HepG2 (cell line): Measurements from ENCODE around the gene LPXN. TPM values are rescaled to one million over a fixed set of nuclear protein-coding genes. Genes with fewer than 3 reads are reported as not detected.

ENCODE experiments used
- ATAC-seq: fragments of 200-7000 bp; cut with Tn5 transposase; 3 replicates; pipeline ENCODE4 v1.9.1; 2020; ENCODE audit warnings: mild to moderate bottlenecking, moderate library complexity
- BruUV-seq: library from RNA; stranded (reverse); fragments of 400-500 nt; replicated peaks from 2 replicates; lab custom pipeline; 2021; lab: Mats Ljungman, UMichigan
- CTCF ChIA-PET: fragments of 300-600 bp; formaldehyde crosslinking; extraction: SDS; loops from one replicate; lab custom pipeline; 2021; ENCODE audit warnings: low total read pairs, inconsistent platforms, low intra/inter-chr PET ratio; lab: Yijun Ruan, JAX
- POLR2A ChIA-PET: fragments of 350-600 bp; sonication (Branson Sonifier 250); formaldehyde crosslinking; loops from one replicate; lab custom pipeline; 2020; ENCODE audit warnings: antibody characterized with exemption, inconsistent platforms; lab: Yijun Ruan, JAX
- DNase-seq: peaks from one replicate; pipeline ENCODE4 v3.0.0-alpha.2; 2015; ENCODE audit warnings: low spot score
- FAIRE-seq: peaks from 3 replicates; lab custom pipeline; 2011; peaks lifted over from hg19 to GRCh38; lab: Jason Lieb, UNC
- H2AFZ ChIP-seq: one replicate; pipeline ENCODE4 v1.6.1; 2011; ENCODE audit warnings: low read length, inconsistent platforms
- H3K27ac ChIP-seq: fragments of 300-600 bp; 3 replicates; pipeline ENCODE4 v1.8.0; 2011; ENCODE audit warnings: mixed run types, mild to moderate bottlenecking, mixed read lengths, low read length, inconsistent platforms; ENCODE audit not compliant: insufficient read depth; ENCODE audit errors: extremely low read length
- H3K27me3 ChIP-seq, 2 experiments: fragments of 200-600 bp in 1 of 2; 2 replicates in 1 of 2; 3 replicates in 1 of 2; pipeline versions ENCODE4 v1.6.0 to v1.8.0; 2011; ENCODE audit warnings: low read length in 2 of 2, mild to moderate bottlenecking in 2 of 2, moderate library complexity in 2 of 2, inconsistent platforms in 1 of 2; ENCODE audit not compliant: insufficient read depth in 2 of 2, control insufficient read depth in 1 of 2
- H3K36me3 ChIP-seq, 2 experiments: fragments of 200-600 bp in 1 of 2; replicated peaks in 1 of 2; 2 replicates in 1 of 2; 3 replicates in 1 of 2; pipeline versions ENCODE4 v1.5.1 to v1.8.0; 2011; ENCODE audit warnings: low read length in 2 of 2, inconsistent platforms in 1 of 2; ENCODE audit not compliant: insufficient read depth in 2 of 2, control insufficient read depth in 1 of 2
- H3K4me1 ChIP-seq: 2 replicates; pipeline ENCODE4 v1.5.1; 2012; ENCODE audit warnings: low read length, inconsistent platforms; ENCODE audit not compliant: insufficient read depth
- H3K4me2 ChIP-seq: 2 replicates; pipeline ENCODE4 v1.6.0; 2011; ENCODE audit warnings: low read depth, low read length, inconsistent platforms
- H3K4me3 ChIP-seq, 3 experiments: fragments of 200-600 bp in 1 of 3; sonication (generic), shearing (Covaris generic) in 1 of 3; replicated peaks in 1 of 3; 2 replicates each; pipeline ENCODE4 v1.5.1; 2011 to 2016; ENCODE audit warnings: low read length in 3 of 3, inconsistent platforms in 2 of 3, low read depth in 2 of 3, mild to moderate bottlenecking in 2 of 3, control low read depth in 1 of 3, mixed read lengths in 1 of 3; ENCODE audit not compliant: insufficient read depth in 1 of 3
- H3K79me2 ChIP-seq: one replicate; pipeline ENCODE4 v1.6.1; 2011; ENCODE audit warnings: low read length, inconsistent platforms; ENCODE audit not compliant: insufficient read depth
- H3K9ac ChIP-seq: 2 replicates; pipeline ENCODE4 v1.6.0; 2011; ENCODE audit warnings: mild to moderate bottlenecking, low read depth, low read length, inconsistent platforms; ENCODE audit not compliant: insufficient read depth
- H3K9me3 ChIP-seq: 2 replicates; pipeline ENCODE4 v1.5.1; 2012; ENCODE audit warnings: mild to moderate bottlenecking, low read length
- H4K20me1 ChIP-seq: 2 replicates; pipeline ENCODE4 v1.6.0; 2011; ENCODE audit warnings: inconsistent platforms, mild to moderate bottlenecking, low read length, moderate library complexity; ENCODE audit not compliant: insufficient read depth
- ARID5B ChIP-seq: IDR thresholded peaks from 2 replicates; pipeline ENCODE4 v1.4.0; 2020; ENCODE audit warnings: mild to moderate bottlenecking, missing genetic modification reagents
- ATF3 ChIP-seq: sonication (generic); formaldehyde crosslinking; IDR thresholded peaks from 2 replicates; pipeline ENCODE4 v1.4.0; 2020; ENCODE audit warnings: missing genetic modification reagents
- GLI4 ChIP-seq: sonication (generic); formaldehyde crosslinking; IDR thresholded peaks from 2 replicates; pipeline ENCODE4 v1.5.1; 2020; ENCODE audit warnings: missing genetic modification reagents, mild to moderate bottlenecking, moderate library complexity, borderline replicate concordance
- HNF4G ChIP-seq, 2 experiments: sonication (generic) in 1 of 2; formaldehyde crosslinking in 1 of 2; IDR thresholded peaks; 2 replicates each; pipeline versions ENCODE4 v1.4.0 to v1.6.1; 2011 to 2020; ENCODE audit warnings: borderline replicate concordance in 2 of 2, low read depth in 2 of 2, mild to moderate bottlenecking in 2 of 2, low read length in 1 of 2, missing genetic modification reagents in 1 of 2, moderate library complexity in 1 of 2
- KMT2B ChIP-seq: IDR thresholded peaks from 2 replicates; pipeline ENCODE4 v1.6.1; 2016; ENCODE audit warnings: missing genetic modification reagents, missing compliant biosample characterization
- NFKBIZ ChIP-seq: IDR thresholded peaks from 2 replicates; pipeline ENCODE4 v1.6.1; 2018; ENCODE audit warnings: missing genetic modification reagents, missing compliant biosample characterization
- SALL1 ChIP-seq: sonication (generic); formaldehyde crosslinking; IDR thresholded peaks from 2 replicates; pipeline ENCODE4 v1.8.0; 2022; ENCODE audit warnings: mild to moderate bottlenecking, missing genetic modification reagents
- TBX3 ChIP-seq: fragments of 450-650 bp; IDR thresholded peaks from 2 replicates; pipeline ENCODE4 v1.6.1; 2017; ENCODE audit warnings: antibody characterized with exemption, mild to moderate bottlenecking, inconsistent platforms, borderline replicate concordance
- ZNF350 ChIP-seq: sonication (generic); formaldehyde crosslinking; IDR thresholded peaks from 2 replicates; pipeline ENCODE4 v1.4.0; 2020; ENCODE audit warnings: mild to moderate bottlenecking, low read depth, missing genetic modification reagents, borderline replicate concordance
- ZNF616 ChIP-seq: sonication (generic); formaldehyde crosslinking; IDR thresholded peaks from 2 replicates; pipeline ENCODE4 v1.5.0; 2020; ENCODE audit warnings: low read depth, mild to moderate bottlenecking, missing genetic modification reagents
- ZNF703 ChIP-seq: sonication (generic); formaldehyde crosslinking; IDR thresholded peaks from 2 replicates; pipeline ENCODE4 v1.5.1; 2020; ENCODE audit warnings: missing genetic modification reagents, mild to moderate bottlenecking, moderate library complexity, borderline replicate concordance
- WGBS: methylation state at CpG from one replicate; pipeline ENCODE4 v1.1.6; 2017; ENCODE audit warnings: low lambda C conversion rate; 5-methylcytosine and 5-hydroxymethylcytosine counted together
- in situ Hi-C: cut with HindIII; loops from 2 replicates; pipeline ENCODE4 v1.10.0; 2017; ENCODE audit warnings: low pct_unique_long_range_greater_than_20kb; ENCODE audit not compliant: extremely low pct_ligation_motif_present
- intact Hi-C: fragments of 100-400 bp; cut with micrococcal nuclease; formaldehyde crosslinking; loops from one replicate; pipeline ENCODE4 v1.10.0; 2022; ENCODE audit not compliant: unreplicated experiment
- polyA plus RNA-seq, 8 experiments: library from polyadenylated mRNA; depleted of rRNA in 3 of 8; stranded (reverse) in 7 of 8; unstranded in 1 of 8; fragments of >200 nt; fragmentation: Illumina TruSeq in 4 of 8; extraction: Trizol in 4 of 8; gene quantifications; 2 replicates each; pipeline versions ENCODE4 v1.2.1 to v1.2.3, GENCODE V29; 2011 to 2016; ENCODE audit warnings: low read depth in 4 of 8, missing spikeins in 1 of 8, mixed read lengths in 1 of 8; ENCODE audit not compliant: insufficient read depth in 1 of 8
- total RNA-seq, 5 experiments: library from RNA; depleted of rRNA; stranded (reverse); fragments of >200 nt; fragmentation: Illumina TruSeq; extraction: Trizol; gene quantifications; 2 replicates each; pipeline ENCODE4 v1.2.3, GENCODE V29; 2016; ENCODE audit warnings: low read depth in 1 of 5

LPXN gene
- total and polyA plus RNA-seq, 2 of the 13 experiments (the other 11 are each of a cell fraction or from before 2014, with no cell fraction given), result 1.7 to 3.5 TPM

DNA sequence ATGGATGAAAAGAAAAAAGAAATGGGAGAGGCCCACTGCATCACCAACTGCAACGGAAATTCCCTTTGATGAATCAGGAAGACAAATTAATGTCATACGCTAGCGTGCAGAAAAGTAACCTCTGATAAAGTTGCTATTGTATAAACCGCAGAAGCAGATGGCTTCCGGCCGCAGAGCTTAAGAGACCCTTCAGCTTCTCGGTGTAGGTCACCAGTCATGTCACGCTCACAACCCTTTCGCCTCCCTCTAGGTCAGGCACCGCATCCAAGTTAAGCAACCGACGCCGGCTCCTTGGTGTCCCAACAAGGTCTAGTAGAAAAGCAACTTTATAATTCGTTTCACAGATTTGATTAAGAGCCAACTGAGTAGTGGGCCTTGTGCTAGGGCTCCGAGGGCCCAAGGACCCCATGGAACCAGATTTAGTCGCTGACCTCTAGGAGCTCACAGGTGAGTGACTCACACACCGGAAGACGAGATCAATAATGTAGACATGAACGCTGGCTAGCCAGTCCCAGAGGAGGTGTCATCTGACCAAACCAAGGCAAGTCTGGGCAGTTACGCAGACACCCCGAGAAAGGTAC, 2.0 kb upstream of the LPXN start (continued):
- no peak for TF ChIP-seq ZNF350 (CRISPR knock-in tag)
- TF ChIP-seq ATF3, result peak; percentile 74
- 0 out of 2 replicates have a peak, but pooled peaks have one; percentile 45 for TF ChIP-seq SALL1 (CRISPR knock-in tag)
- TF ChIP-seq NFKBIZ (CRISPR knock-in tag), result peak; percentile 43; the same call in 1 of the 2 replicates
- peak; percentile 51; the same call in 1 of the 2 replicates for TF ChIP-seq TBX3
- 0 out of 2 replicates have a peak, but pooled peaks have one; percentile 40 for TF ChIP-seq ZNF703
- TF ChIP-seq, all 625 proteins: peak for 74

- BruUV-seq, result no TSS peak
- ChIA-PET POLR2A (interaction anchor here (0.9 to 3.3 kb wide), 5 partner anchors 9 to 187 kb away, joined by 3 to 18 read pairs (median 9); no protein-coding TSS in a partner anchor), CTCF (interaction anchor here (1.1 to 1.8 kb wide), 2 partner anchors 9 to 211 kb away, joined by 3 to 4 read pairs; no protein-coding TSS in a partner anchor)
- Histone ChIP-seq H3K4me3 (peak overlapping the region; percentile 74 to 98 (median 82)), H3K4me2 (peak overlapping the region; percentile 78), H3K9me3 (no peaks in the 10 kb centered on the region), H3K27ac (peak overlapping the region; percentile 99), H2AFZ (no peak overlapping the region), H3K79me2 (peaks cover 30% of the 10 kb centered on the region), H3K4me1 (peaks cover 35% of the 10 kb centered on the region), H3K36me3 (no peaks in the 10 kb centered on the region), H3K9ac (peak overlapping the region; percentile 100), H3K27me3 (no peaks in the 10 kb centered on the region), H4K20me1 (peaks cover 18% of the 10 kb centered on the region)
- no peak for ATAC-seq
- 9% methylated on average over 4 of the region's 4 CpGs for WGBS
- FAIRE-seq, result peak; percentile 12
- DNase-seq, result peak; percentile 36
- intact Hi-C loops (loop anchor here (1.0 kb wide), 2 partner anchors 41 to 52 kb away; no protein-coding TSS in a partner anchor), in situ Hi-C loops (no loop called here)
- TF ChIP-seq ZNF616 (CRISPR knock-in tag) (no peak), GLI4 (no peak), HNF4G (IDR thresholded peaks at IDR 0.05; ENCODE audit: borderline replicate concordance, low read depth, low read length) (no peak), HNF4G (CRISPR knock-in tag; IDR thresholded peaks at IDR 0.05; ENCODE audit: borderline replicate concordance, low read depth) (no peak), KMT2B (no peak), ARID5B (no peak)
Observed at GRCh38 chr11:58576887-58577471, 1.3 kb upstream of the LPXN start.
